ENCODE results near the gene TUBGCP3.
A peak's percentile ranks its signal among the peaks of the same experiment; 100 is the strongest.
"Not testable (repeated sequence)": the region's sequence is repeated elsewhere in the genome, so short reads cannot be mapped to it uniquely, and the experiment has no call there.

TUBGCP3 gene, protein sequence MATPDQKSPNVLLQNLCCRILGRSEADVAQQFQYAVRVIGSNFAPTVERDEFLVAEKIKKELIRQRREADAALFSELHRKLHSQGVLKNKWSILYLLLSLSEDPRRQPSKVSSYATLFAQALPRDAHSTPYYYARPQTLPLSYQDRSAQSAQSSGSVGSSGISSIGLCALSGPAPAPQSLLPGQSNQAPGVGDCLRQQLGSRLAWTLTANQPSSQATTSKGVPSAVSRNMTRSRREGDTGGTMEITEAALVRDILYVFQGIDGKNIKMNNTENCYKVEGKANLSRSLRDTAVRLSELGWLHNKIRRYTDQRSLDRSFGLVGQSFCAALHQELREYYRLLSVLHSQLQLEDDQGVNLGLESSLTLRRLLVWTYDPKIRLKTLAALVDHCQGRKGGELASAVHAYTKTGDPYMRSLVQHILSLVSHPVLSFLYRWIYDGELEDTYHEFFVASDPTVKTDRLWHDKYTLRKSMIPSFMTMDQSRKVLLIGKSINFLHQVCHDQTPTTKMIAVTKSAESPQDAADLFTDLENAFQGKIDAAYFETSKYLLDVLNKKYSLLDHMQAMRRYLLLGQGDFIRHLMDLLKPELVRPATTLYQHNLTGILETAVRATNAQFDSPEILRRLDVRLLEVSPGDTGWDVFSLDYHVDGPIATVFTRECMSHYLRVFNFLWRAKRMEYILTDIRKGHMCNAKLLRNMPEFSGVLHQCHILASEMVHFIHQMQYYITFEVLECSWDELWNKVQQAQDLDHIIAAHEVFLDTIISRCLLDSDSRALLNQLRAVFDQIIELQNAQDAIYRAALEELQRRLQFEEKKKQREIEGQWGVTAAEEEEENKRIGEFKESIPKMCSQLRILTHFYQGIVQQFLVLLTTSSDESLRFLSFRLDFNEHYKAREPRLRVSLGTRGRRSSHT

DNA sequence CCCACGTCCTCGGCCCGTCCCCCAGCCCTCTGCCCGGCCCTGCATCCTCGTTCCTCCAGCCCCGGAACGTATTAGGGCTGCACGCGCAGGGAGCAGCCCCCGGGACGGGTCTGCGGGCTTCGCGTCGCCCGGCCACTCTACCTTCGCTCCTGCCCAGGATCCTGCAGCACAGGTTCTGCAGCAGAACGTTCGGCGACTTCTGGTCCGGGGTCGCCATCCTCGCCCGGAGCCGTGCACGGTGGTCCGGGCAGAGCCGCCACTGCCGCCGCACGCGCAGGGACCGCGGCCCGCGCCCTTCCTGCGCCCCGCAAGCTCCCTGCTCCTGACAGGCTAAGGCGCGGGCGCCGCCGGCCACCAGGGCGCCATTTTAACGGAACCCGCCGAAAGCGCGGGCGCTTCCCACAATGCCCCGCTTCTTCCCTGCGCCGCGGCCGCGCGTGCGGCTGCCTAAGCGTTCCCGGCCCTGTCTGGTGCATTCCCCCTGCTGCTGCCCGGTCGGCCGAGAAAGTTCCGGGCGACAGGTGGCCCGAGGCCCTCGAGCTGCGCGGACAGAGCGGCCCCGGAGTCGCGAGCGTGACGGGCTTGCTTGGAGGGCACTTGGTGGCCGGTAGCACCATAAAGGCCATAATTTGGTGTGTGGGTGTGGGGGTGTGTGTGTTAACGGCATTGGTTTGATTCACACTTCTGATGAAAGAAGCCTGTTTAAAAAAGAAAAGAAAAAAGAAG lies at the start of gene TUBGCP3:
TUBGCP3 (minus strand) TSS at position 390 of the 726 bp plus-strand sequence; CDS start at position 217, 173 bp downstream.
- peak; percentile 78 for DNase-seq (ENCODE audit: low spot score)

- DNase-seq (ENCODE audit: low spot score): no peak
Measured at GRCh38 chr13:112637017-112637801, 49.3 kb upstream of the TUBGCP3 start.

GRCh38 chr13:112636401-112636975 lies 48.5 kb upstream of the TUBGCP3 start:
- no peak for DNase-seq (ENCODE audit: low spot score)

DNA sequence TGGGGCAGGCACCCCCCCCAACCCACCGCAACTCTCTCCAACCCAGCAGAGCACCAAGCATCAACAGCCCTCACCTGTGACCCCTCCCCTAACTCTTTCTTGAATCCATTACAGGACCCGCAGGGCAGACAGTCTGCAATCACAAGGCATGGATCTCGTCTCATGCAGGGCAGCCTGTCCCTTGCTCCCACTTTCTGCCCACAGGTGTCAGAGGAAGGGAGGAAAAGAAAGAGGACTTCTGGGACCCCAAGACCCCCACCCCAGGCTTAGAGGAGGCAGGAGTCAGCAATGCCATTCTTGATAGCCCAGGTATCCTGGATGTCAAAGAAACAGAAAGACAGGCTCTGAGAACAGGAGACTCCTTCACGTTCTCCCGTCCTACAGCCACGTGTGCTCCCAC lies 47.4 kb upstream of the TUBGCP3 start:
- DNase-seq (ENCODE audit: low spot score): no peak

GRCh38 chr13:112634102-112634501 lies 46.1 kb upstream of the TUBGCP3 start:
- DNase-seq (ENCODE audit: low spot score): no peak

GRCh38 chr13:112630226-112630625 lies 42.3 kb upstream of the TUBGCP3 start:
- not testable (repeated sequence) for DNase-seq (ENCODE audit: low spot score)

DNA sequence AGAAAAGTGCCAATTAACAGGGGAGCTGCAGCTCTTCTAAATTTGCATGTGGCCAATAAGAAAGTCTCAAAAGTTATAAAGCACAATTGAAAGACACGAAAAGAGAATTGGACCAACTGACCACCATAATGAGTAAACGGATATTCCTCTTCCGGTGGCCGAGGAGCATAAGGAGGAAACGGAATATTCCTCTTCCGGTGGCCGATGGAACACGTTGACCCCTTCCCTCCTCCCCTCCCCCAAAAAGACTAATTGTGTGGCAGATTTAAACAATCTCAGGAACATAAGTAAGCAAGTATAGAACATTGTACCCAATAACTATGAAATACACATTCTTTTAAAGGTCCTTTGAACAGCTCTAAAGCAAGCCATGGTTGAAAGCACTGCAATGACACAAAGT lies 41.2 kb upstream of the TUBGCP3 start:
- no peak for DNase-seq (ENCODE audit: low spot score)

DNA sequence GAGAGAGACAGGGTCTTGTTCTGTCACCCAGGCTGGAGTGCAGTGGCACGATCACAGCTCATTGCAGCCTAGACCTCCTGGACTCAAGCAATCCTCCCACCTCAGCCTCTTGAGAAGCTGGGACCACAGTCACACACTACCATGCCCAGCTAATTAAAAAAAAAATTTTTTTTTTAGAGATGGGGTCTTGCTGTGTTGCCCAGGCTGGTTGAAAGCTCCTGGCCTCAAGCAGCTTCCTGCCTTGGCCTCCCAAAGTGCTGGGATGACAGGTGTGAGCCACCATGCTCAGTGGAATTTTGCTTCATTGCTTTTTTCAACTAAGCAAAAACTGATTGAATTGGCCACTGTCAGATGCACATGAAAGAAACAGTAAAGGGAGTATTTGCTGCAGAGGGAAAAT lies 39.7 kb upstream of the TUBGCP3 start:
- DNase-seq (ENCODE audit: low spot score): not testable (repeated sequence)

DNA sequence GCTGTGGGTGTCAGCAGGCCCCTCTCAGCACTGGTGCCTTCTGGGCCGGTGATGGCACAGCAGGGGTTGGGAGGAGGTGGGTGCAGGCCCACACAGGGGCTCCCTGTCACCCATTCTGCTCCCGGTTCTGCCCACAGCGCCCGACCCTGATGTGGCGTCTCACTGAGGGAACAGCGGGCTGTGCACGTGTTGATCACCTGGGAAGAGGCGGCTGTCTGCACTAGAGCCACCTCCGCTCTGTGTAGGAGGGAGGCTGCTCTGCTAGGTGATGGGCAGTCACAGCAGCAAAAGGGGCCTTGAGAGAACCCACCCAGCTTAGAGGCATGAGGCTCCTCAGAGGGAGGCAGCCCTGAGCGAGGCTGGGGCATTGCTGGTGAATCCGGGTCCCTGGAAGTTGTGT lies 39.2 kb upstream of the TUBGCP3 start:
- no peak for DNase-seq (ENCODE audit: low spot score)

DNA sequence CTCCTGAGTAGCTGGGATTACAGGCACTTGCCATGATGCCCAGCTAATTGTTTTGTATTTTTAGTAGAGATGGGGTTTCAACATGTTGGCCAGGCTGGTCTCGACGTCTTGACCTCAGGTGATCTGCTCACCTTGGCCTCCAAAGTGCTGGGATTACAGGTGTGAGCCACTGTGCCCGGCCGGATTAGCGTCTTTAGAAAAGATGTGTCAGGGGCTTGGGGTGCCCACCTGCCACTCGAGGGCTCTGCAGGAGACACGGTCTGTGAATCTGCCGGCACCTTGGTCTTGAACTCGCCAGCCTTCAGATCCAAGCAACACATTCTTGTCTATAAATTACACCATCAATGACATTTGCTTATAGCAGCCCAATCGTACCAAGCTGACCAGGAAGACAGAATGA lies 38.8 kb upstream of the TUBGCP3 start:
- no peak for DNase-seq (ENCODE audit: low spot score)

GRCh38 chr13:112626124-112626523 lies 38.2 kb upstream of the TUBGCP3 start:
- DNase-seq (ENCODE audit: low spot score): no peak

GRCh38 chr13:112625698-112626097 lies 37.7 kb upstream of the TUBGCP3 start:
- DNase-seq (ENCODE audit: low spot score): no peak

DNA sequence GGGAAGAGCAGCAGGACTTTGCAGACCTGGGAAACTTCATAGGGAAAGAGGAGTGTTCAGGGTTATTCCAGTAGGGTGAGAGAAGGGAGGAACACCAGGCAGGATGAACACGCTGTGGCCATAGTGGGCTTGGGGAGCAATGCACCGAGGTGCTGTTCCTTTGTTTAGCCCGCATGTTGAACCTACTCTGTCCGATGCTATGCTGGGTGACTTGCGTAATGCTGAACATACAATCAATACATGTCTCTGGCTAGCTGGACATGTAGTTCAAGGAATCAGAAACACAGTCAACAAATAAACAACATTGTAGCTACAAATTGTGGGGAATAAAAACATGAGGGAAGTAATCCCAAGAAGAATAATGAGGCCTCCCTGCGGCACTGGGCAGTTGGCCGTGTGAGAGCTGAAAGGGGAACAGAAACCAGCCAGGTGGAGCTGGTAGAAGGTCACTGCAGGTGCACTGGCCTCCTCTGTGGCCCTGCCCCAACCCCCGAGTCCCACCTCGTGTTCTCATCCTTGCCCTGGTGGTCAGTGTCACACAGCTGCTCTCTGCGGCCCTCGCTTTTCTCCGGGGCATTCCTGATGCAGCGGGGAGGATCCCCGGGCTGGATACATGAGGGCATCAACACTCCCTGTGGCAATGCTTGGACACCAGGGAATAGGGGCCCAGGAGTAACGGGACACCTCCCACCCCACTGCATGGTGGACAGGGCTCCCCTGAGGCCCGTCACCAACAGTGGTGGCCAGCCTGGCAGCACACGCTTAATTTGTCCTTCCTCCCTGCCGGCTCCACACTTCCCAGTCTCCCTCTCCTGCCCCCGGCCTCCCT lies 36.9 kb upstream of the TUBGCP3 start:
- no peak for DNase-seq (ENCODE audit: low spot score)

GRCh38 chr13:112624040-112624439 lies 36.1 kb upstream of the TUBGCP3 start:
- DNase-seq (ENCODE audit: low spot score): no peak

DNA sequence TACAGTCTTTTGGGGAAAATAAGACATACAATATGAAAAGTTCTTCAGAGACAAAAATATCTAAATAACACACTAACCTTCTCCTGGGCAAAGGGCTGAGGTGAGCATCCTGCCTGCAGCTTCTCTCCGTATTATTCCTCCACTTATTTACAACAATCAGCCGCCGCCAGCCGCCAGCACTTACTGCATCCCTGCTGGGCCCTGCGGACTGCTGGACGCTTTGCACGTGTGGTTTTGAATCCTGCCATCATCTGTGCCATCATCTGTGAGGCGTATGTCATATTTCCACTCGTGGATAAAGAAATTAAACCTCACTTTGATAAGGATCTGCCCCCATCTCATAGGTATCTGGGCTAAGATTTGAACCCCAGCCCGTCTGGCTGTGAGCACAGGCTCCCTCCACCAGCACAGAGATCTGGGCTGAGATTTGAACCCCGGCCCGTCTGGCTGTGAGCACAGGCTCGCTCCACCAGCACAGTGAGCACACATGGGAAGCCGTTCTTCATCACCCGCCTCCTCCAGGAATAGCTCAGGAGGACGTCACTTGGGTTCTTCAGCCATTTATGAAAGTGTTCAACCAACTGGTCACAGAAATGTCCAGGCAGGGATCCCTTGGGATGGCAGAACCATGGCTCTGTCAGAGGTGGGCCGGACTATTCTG lies 35.2 kb upstream of the TUBGCP3 start:
- no peak for DNase-seq (ENCODE audit: low spot score)

DNA sequence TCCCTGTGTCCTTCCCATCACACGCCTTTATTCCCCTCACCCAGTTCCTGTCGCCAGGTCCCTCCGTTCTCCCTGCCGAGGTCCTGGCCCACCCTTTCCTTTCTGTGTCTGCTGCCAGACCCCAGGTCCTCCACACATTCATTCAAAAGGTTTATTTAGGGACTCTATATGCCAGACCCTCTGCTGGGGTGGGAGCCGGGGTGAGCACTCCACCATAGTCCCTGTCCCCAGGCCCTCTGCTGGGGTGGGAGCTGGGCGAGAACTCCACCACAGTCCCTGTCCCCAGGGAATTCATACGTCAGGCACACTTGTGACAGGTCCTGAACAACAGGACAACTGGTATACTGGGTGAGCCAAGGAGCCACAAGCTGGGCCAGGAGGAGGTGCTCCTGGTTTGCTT lies 34.4 kb upstream of the TUBGCP3 start:
- no peak for DNase-seq (ENCODE audit: low spot score)

DNA sequence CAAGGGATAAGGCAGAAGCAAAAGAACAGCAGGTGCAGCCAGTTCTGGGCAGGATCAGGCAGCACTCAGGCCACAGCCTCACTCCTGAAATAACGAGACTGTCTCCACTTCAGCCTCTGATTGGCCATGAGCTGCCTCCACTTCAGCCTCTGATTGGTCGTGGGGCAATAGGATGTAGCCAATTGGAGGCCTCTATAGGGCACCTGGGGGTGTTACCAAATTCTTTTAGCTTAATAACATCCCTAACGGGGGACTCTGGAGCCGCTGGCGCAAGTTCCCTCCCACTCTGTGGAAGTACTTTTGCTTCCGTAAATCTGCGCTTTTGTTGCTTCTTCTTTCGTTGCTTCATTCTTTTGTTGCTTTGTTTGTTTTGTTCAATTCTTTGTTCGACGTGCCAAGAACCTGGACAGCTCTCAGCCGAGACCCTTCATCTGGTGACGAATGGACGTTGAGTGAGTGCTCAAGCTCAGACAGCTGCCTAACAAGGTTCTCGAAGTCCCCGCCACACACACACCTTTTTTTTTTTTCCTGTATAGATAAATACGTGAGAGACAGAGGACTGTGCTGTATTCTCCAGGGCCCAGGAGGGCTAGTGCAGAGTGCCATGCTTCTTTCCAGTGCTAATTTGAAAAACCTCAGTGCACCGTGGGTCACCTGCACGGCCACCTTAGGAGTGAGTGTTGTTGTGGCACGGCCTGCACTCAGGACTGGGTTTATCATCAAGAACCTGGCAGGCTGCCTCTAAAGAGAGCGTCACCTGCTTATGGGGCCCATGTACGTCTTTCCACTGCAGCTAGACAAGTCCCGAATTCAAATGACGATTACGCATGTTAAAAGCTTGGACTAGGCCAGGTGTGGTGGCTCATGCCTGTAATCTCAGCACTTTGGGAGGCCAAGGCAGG lies 32.0 kb upstream of the TUBGCP3 start:
- DNase-seq (ENCODE audit: low spot score): no peak

GRCh38 chr13:112618501-112618900 lies 30.5 kb upstream of the TUBGCP3 start:
- no peak for DNase-seq (ENCODE audit: low spot score)
